Caco-2 (cell line): ENCODE measurements around the gene HSPA1B. TPM values are rescaled to one million over a fixed set of nuclear protein-coding genes. Genes with fewer than 3 reads are reported as not detected.
"Not testable (repeated sequence)": the region's sequence is repeated elsewhere in the genome, so short reads cannot be mapped to it uniquely, and the experiment has no call there.

Experiments used
- BruUV-seq: library from RNA; stranded (reverse); fragments of 400-500 nt; replicated peaks from 2 replicates; lab custom pipeline; 2021; lab: Mats Ljungman, UMichigan
- CTCF ChIA-PET: fragments of 300-600 bp; sonication (Branson Sonifier 250); formaldehyde crosslinking; loops from one replicate; lab custom pipeline; 2022; ENCODE audit warnings: antibody characterized with exemption; lab: Charles Lee
- POLR2A ChIA-PET: fragments of 300-600 bp; sonication (Branson Sonifier 250); formaldehyde crosslinking; loops from one replicate; lab custom pipeline; 2022; ENCODE audit warnings: antibody characterized with exemption; lab: Charles Lee
- DNase-seq, 2 experiments: peaks; one replicate each; pipeline versions ENCODE4 v3.0.0 to v3.0.0-alpha.2; 2020 to 2022
- H3K27me3 ChIP-seq: replicated peaks from 2 replicates; pipeline ENCODE4 v1.6.0; 2011; ENCODE audit warnings: low read length; ENCODE audit not compliant: control insufficient read depth, insufficient read depth
- H3K36me3 ChIP-seq: 2 replicates; pipeline ENCODE4 v1.5.1; 2011; ENCODE audit warnings: low read length; ENCODE audit not compliant: control insufficient read depth, insufficient read depth
- H3K4me1 ChIP-seq: fragments of 250-450 bp; sonication (Bioruptor Pico); 2 replicates; pipeline ENCODE4 v1.5.1; 2020; ENCODE audit warnings: mild to moderate bottlenecking
- H3K4me3 ChIP-seq: 2 replicates; pipeline ENCODE4 v1.5.1; 2011; ENCODE audit warnings: low read depth, mild to moderate bottlenecking, control low read depth, low read length
- H3K9me3 ChIP-seq: fragments of 250-450 bp; sonication (Bioruptor Pico); 2 replicates; pipeline ENCODE4 v1.5.1; 2020; ENCODE audit warnings: mild to moderate bottlenecking, moderate library complexity
- H3K27ac Mint-ChIP-seq: one replicate; pipeline ENCODE4 v1.8.0; 2022; ENCODE audit warnings: mixed read lengths; ENCODE audit not compliant: unreplicated experiment
- H3K27me3 Mint-ChIP-seq: one replicate; pipeline ENCODE4 v1.8.0; 2022; ENCODE audit warnings: mixed read lengths; ENCODE audit not compliant: insufficient read depth, unreplicated experiment
- H3K36me3 Mint-ChIP-seq: one replicate; pipeline ENCODE4 v1.8.0; 2022; ENCODE audit warnings: mild to moderate bottlenecking, mixed read lengths; ENCODE audit not compliant: insufficient read depth, unreplicated experiment
- H3K4me1 Mint-ChIP-seq: one replicate; pipeline ENCODE4 v1.8.0; 2022; ENCODE audit warnings: low read depth, mixed read lengths; ENCODE audit not compliant: unreplicated experiment
- H3K4me3 Mint-ChIP-seq: one replicate; pipeline ENCODE4 v1.8.0; 2022; ENCODE audit warnings: mild to moderate bottlenecking, moderate library complexity, mixed read lengths; ENCODE audit not compliant: unreplicated experiment
- H3K9me3 Mint-ChIP-seq: one replicate; pipeline ENCODE4 v1.8.0; 2022; ENCODE audit warnings: mixed read lengths; ENCODE audit not compliant: unreplicated experiment
- CTCF ChIP-seq, 2 experiments: fragments of 200-600 bp in 1 of 2; IDR thresholded peaks; 1 replicate in 1 of 2; 2 replicates in 1 of 2; pipeline versions ENCODE4 v1.5.1 to v1.8.0; 2011 to 2022; ENCODE audit warnings: antibody characterized with exemption in 1 of 2, control low read depth in 1 of 2, inconsistent platforms in 1 of 2, low read depth in 1 of 2, low read length in 1 of 2, mild to moderate bottlenecking in 1 of 2, moderate library complexity in 1 of 2; ENCODE audit not compliant: insufficient read depth in 1 of 2, severe bottlenecking in 1 of 2, unreplicated experiment in 1 of 2
- intact Hi-C: fragments of 100-400 bp; cut with micrococcal nuclease; formaldehyde crosslinking; loops from one replicate; pipeline ENCODE4 v1.10.0; 2022; ENCODE audit not compliant: unreplicated experiment
- total RNA-seq: library from RNA; stranded (reverse); gene quantifications from 2 replicates; pipeline ENCODE4 v1.2.3, GENCODE V29; 2022

Gene HSPA1B
- total RNA-seq, 1 experiment from 2014 or later: 99.0 TPM

- no peaks in the 10 kb centered on the region for H3K36me3 ChIP-seq
- no peaks in the 10 kb centered on the region for H3K9me3 ChIP-seq
- peak; percentile 97 to 99 for DNase-seq
- H3K27me3 ChIP-seq: no peaks in the 10 kb centered on the region
- no TSS peak for BruUV-seq
- no peaks in the 10 kb centered on the region for H3K27me3 Mint-ChIP-seq
- peaks cover 12% of the 10 kb centered on the region for H3K4me1 Mint-ChIP-seq
- TF ChIP-seq CTCF (IDR thresholded peaks at IDR 0.05; ENCODE audit: insufficient read depth in 1 of 2, low read depth in 1 of 2, low read length in 1 of 2, severe bottlenecking in 1 of 2, unreplicated experiment in 1 of 2): no peak
- H3K36me3 Mint-ChIP-seq: peaks cover 33% of the 10 kb centered on the region
- POLR2A ChIA-PET: interaction anchor here (0.6 to 2.3 kb wide), 28 partner anchors 9 to 1639 kb away, joined by 3 to 79 read pairs (median 4); partner anchors contain the start of genes ABHD16A, APOM, CFB and CLIC1
- H3K4me3 Mint-ChIP-seq: peak within 1 kb of the TSS; percentile 89
- H3K4me1 ChIP-seq: peaks cover 30% of the 10 kb centered on the region
- CTCF ChIA-PET: interaction anchor here (0.5 to 1.6 kb wide), 7 partner anchors 9 to 154 kb away, joined by 3 to 11 read pairs (median 4); partner anchors contain the start of genes LSM2 and VARS1
- no peaks in the 10 kb centered on the region for H3K9me3 Mint-ChIP-seq
- peak within 1 kb of the TSS; percentile 96 for H3K27ac Mint-ChIP-seq
- intact Hi-C loops: no loop called here
- H3K4me3 ChIP-seq: peak within 1 kb of the TSS; percentile 38
These were observed 12.3 kb upstream of the HSPA1B start, which contains the start of the genes HSPA1A and HSPA1L for GRCh38 chr6:31815025-31815838. TSS of gene HSPA1A (plus strand) at chr6:31815543. CDS start at chr6:31815757, 214 bp downstream. TSS of gene HSPA1L (minus strand) at chr6:31815283. CDS start at chr6:31811972, 3,311 bp downstream.

- CTCF ChIA-PET: not testable (repeated sequence)
These were observed 10.2 kb upstream of the HSPA1B start for GRCh38 chr6:31817133-31817928.

GRCh38 chr6:31817929-31818511, 9.5 kb upstream of the HSPA1B start:
- peaks cover 40% of the 10 kb centered on the region for H3K36me3 Mint-ChIP-seq
- Histone ChIP-seq H3K4me3 (peak overlapping the region; percentile 50), H3K4me1 (peaks cover 33% of the 10 kb centered on the region)
- H3K4me1 Mint-ChIP-seq: peaks cover 12% of the 10 kb centered on the region
- BruUV-seq, DNase-seq, CTCF ChIA-PET, intact Hi-C loops, H3K27me3 ChIP-seq, H3K9me3 ChIP-seq, H3K27me3 Mint-ChIP-seq, H3K9me3 Mint-ChIP-seq, H3K36me3 ChIP-seq: not testable (repeated sequence)
- peak overlapping the region; percentile 80 for H3K4me3 Mint-ChIP-seq
- POLR2A ChIA-PET: interaction anchor here (0.6 kb wide), 1 partner anchor 9 kb away, joined by 5 read pairs; the partner anchor contains the start of gene HSPA1B
- peak overlapping the region; percentile 54 for H3K27ac Mint-ChIP-seq

More at GRCh38 chr6:31817133-31817928, 10.2 kb upstream of the HSPA1B start:
- H3K36me3 ChIP-seq, H3K27me3 ChIP-seq, H3K27me3 Mint-ChIP-seq, H3K9me3 ChIP-seq, DNase-seq, H3K9me3 Mint-ChIP-seq, intact Hi-C loops: not testable (repeated sequence)
- H3K27ac Mint-ChIP-seq: peak overlapping the region; percentile 54
- H3K4me1 Mint-ChIP-seq: peaks cover 12% of the 10 kb centered on the region
- peak overlapping the region; percentile 80 for H3K4me3 Mint-ChIP-seq
- TSS peak; percentile 58 for BruUV-seq
- H3K4me1 ChIP-seq: peaks cover 30% of the 10 kb centered on the region
- peaks cover 39% of the 10 kb centered on the region for H3K36me3 Mint-ChIP-seq
- peak overlapping the region; percentile 50 for H3K4me3 ChIP-seq
- POLR2A ChIA-PET: interaction anchor here (0.6 kb wide), 1 partner anchor 10 kb away, joined by 5 read pairs; the partner anchor contains the start of gene HSPA1B
